ENCODE data around the gene ITFG1. TPM values are rescaled to one million over a fixed set of nuclear protein-coding genes. Genes with fewer than 3 reads are reported as not detected.

Gene ITFG1
- total and polyA plus RNA-seq, 9 of the 15 experiments (the other 6 are each of a cell fraction or from before 2014, with no cell fraction given), result 17.1 to 83.5 (median 35.8) TPM

DNA sequence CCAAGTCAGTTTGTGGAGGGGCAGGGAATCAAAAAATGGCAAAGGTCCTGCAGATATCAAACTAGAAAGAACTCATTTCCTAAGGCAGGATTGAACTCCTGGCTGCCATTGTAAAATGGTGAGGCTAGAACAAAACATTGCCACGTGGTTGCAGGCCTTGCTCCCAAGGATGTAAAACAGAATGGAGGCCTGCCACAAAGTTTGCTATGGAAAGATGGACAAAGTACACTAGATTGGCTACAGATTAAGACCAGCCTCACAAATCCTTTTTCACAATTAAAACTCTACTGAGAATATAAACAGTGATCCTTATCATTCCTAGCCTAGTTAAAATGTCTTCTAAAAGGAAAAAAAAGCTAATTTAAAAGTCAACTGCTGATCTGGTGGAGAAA is 31.2 kb upstream of the ITFG1 start (continued):
- TF ChIP-seq, protein P1, sequence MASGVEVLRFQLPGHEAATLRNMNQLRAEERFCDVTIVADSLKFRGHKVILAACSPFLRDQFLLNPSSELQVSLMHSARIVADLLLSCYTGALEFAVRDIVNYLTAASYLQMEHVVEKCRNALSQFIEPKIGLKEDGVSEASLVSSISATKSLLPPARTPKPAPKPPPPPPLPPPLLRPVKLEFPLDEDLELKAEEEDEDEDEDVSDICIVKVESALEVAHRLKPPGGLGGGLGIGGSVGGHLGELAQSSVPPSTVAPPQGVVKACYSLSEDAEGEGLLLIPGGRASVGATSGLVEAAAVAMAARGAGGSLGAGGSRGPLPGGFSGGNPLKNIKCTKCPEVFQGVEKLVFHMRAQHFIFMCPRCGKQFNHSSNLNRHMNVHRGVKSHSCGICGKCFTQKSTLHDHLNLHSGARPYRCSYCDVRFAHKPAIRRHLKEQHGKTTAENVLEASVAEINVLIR (CRISPR knock-in tag; IDR thresholded peaks at IDR 0.05), result no peak
- TF ChIP-seq MAX (CRISPR knock-in tag; IDR thresholded peaks at IDR 0.05) (no peak), NR2F6 (CRISPR knock-in tag; IDR thresholded peaks at IDR 0.05) (no peak), RBM39 (optimal IDR thresholded peaks at IDR 0.05; ENCODE audit: low read depth, low read length) (no peak)

DNA sequence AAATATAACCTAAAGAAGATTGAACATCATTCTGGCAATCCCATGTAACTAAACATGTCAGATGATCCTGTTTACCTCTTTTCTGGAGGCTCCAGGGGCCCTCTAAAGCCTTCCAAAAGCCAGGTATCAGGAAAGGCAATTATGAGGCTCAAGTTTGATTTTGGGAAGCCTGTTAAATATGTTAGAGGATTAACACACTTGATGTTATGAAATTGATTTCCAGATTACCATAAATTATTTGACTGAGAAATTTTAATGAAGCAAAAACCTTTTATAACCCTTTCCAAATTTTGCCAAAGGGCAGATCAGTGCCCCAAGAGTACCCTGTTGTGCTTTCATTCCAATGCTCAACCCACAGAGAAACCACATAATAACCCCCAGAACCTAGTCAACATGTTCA is 29.6 kb upstream of the ITFG1 start:
- intact Hi-C loops (cut with micrococcal nuclease) (no loop called here), in situ Hi-C loops (cut with MboI) (no loop called here)
- FAIRE-seq (no peak), DNase-seq (ENCODE audit: extremely low read depth in 1 of 4, low spot score in 3 of 4) (no peak), ATAC-seq (no peak)
- peaks cover 95% of the 10 kb centered on the region for H3K79me2 ChIP-seq (ENCODE audit: control insufficient read depth, insufficient read depth, low read length)
- no peaks in the 10 kb centered on the region for H3K9me1 ChIP-seq (ENCODE audit: control insufficient read depth, insufficient read depth, low read length)
- peaks cover 16% of the 10 kb centered on the region for H3K9me3 ChIP-seq (replicated peaks; ENCODE audit: control insufficient read depth, insufficient read depth, low read depth, low read length)
- CTCF ChIA-PET (ENCODE audit: low intra/inter-chr PET ratio), result interaction anchor here (0.6 kb wide), 1 partner anchor 23 kb away, joined by 3 read pairs; no protein-coding TSS in a partner anchor
- no TSS peak for BruUV-seq (replicated peaks)
- no peaks in the 10 kb centered on the region for H3K27me3 ChIP-seq (ENCODE audit: control insufficient read depth in 2 of 2, insufficient read depth in 2 of 2, low read length in 2 of 2)
- peaks cover 22% of the 10 kb centered on the region for H3K36me3 ChIP-seq (ENCODE audit: control insufficient read depth, insufficient read depth, low read length)
- H3K4me2 ChIP-seq (ENCODE audit: insufficient read depth, low read length), result no peak overlapping the region
- no peak overlapping the region for H3K4me3 ChIP-seq
- no peak overlapping the region for H3K9ac ChIP-seq (ENCODE audit: insufficient read depth in 1 of 2, low read depth in 2 of 2, low read length in 2 of 2)
- no peaks in the 10 kb centered on the region for H4K20me1 ChIP-seq (replicated peaks; ENCODE audit: control insufficient read depth, insufficient read depth, low read length)
- H3K4me1 ChIP-seq (replicated peaks in 1 of 2; ENCODE audit: control insufficient read depth in 2 of 2, insufficient read depth in 2 of 2, low read length in 2 of 2), result peaks cover 4 to 26% of the 10 kb centered on the region in 2 experiments
- POLR2A ChIA-PET, result no interaction called here
- H2AFZ ChIP-seq (ENCODE audit: low read depth, low read length), result no peak overlapping the region
- H3K27ac ChIP-seq (ENCODE audit: extremely low read depth, low read depth, low read length), result no peak overlapping the region
- no peak for TF ChIP-seq ZBTB8A (IDR thresholded peaks at IDR 0.05; ENCODE audit: partially characterized antibody)
- no peak for TF ChIP-seq CHD4 (IDR thresholded peaks at IDR 0.05; ENCODE audit: insufficient read depth, insufficient replicate concordance, low read depth, low read length, poor library complexity, severe bottlenecking)
- no peak for TF ChIP-seq SETDB1 (IDR thresholded peaks at IDR 0.05; ENCODE audit: low read length)
- TF ChIP-seq MXI1 (IDR thresholded peaks at IDR 0.05; ENCODE audit: low read depth, low read length), result no peak
- no peak for TF ChIP-seq ZNF408 (CRISPR knock-in tag; IDR thresholded peaks at IDR 0.05; ENCODE audit: low read depth)
- TF ChIP-seq HMGXB4 (CRISPR knock-in tag; IDR thresholded peaks at IDR 0.05), result no peak
- no peak for TF ChIP-seq NR3C1 (CRISPR knock-in tag; IDR thresholded peaks at IDR 0.05)
- TF ChIP-seq MAZ (CRISPR knock-in tag; conservative IDR thresholded peaks at IDR 0.05 in 1 of 2, IDR thresholded peaks at IDR 0.05 in 1 of 2), result no peak
- TF ChIP-seq CBX3 (IDR thresholded peaks at IDR 0.05; ENCODE audit: borderline replicate concordance in 1 of 2, low read length in 2 of 2), result peak in 1 of 2 experiments; percentile 60; a peak in 1 of 3 replicates
- TF ChIP-seq RBBP5 (IDR thresholded peaks at IDR 0.05; ENCODE audit: borderline replicate concordance, insufficient read depth, low read length, poor library complexity, severe bottlenecking), result no peak
- no peak for TF ChIP-seq FOXK2 (conservative IDR thresholded peaks at IDR 0.05 in 1 of 2, IDR thresholded peaks at IDR 0.05 in 1 of 2; ENCODE audit: low read depth in 2 of 2)
- no peak for TF ChIP-seq RAD51 (IDR thresholded peaks at IDR 0.05; ENCODE audit: borderline replicate concordance, low read depth)
- no peak for TF ChIP-seq HMG20A (CRISPR knock-in tag; conservative IDR thresholded peaks at IDR 0.05)
- no peak for TF ChIP-seq DLX4 (CRISPR knock-in tag; IDR thresholded peaks at IDR 0.05)
- no peak for TF ChIP-seq ZNF263 (CRISPR knock-in tag; IDR thresholded peaks at IDR 0.05; ENCODE audit: borderline replicate concordance)
